Activated CD4-positive, alpha-beta T cell treated with anti-CD3 and anti-CD28 coated beads for 48 hours (primary cell): Measurements from ENCODE around the gene WWOX.

Source experiments
- DNase-seq: peaks from one replicate; pipeline ENCODE4 v3.0.0-alpha.2; 2020

WWOX gene

GRCh38 chr16:78309763-78310162 lies 210.3 kb downstream of the WWOX start:
- DNase-seq = no peak

- no peak for DNase-seq
These were observed 210.7 kb downstream of the WWOX start for GRCh38 chr16:78310196-78310595.

- peak; percentile 11 for DNase-seq
These were observed 211.6 kb downstream of the WWOX start for GRCh38 chr16:78310990-78311561.

- DNase-seq = no peak
These were observed 212.4 kb downstream of the WWOX start for GRCh38 chr16:78311831-78312230.

- no peak for DNase-seq
These were observed 218.2 kb downstream of the WWOX start for GRCh38 chr16:78317564-78318240.

- no peak for DNase-seq
These were observed 222.3 kb downstream of the WWOX start for GRCh38 chr16:78321620-78322360.

- no peak for DNase-seq
These were observed 223.9 kb downstream of the WWOX start for GRCh38 chr16:78323315-78323714.

GRCh38 chr16:78324649-78325285 lies 225.3 kb downstream of the WWOX start:
- no peak for DNase-seq

GRCh38 chr16:78325468-78326352 lies 226.3 kb downstream of the WWOX start:
- no peak for DNase-seq

GRCh38 chr16:78326731-78327130 lies 227.3 kb downstream of the WWOX start:
- no peak for DNase-seq

GRCh38 chr16:78331731-78332130 lies 232.3 kb downstream of the WWOX start:
- no peak for DNase-seq

GRCh38 chr16:78333808-78334207 lies 234.4 kb downstream of the WWOX start:
- DNase-seq = no peak

- no peak for DNase-seq
These were observed 241.1 kb downstream of the WWOX start for GRCh38 chr16:78340590-78340989.

- no peak for DNase-seq
These were observed 248.6 kb downstream of the WWOX start for GRCh38 chr16:78348068-78348467.

GRCh38 chr16:78348886-78349285 lies 249.4 kb downstream of the WWOX start:
- no peak for DNase-seq

GRCh38 chr16:78352184-78352583 lies 252.7 kb downstream of the WWOX start:
- no peak for DNase-seq

GRCh38 chr16:78353640-78354275 lies 254.3 kb downstream of the WWOX start:
- DNase-seq = no peak

GRCh38 chr16:78362524-78363135 lies 263.2 kb downstream of the WWOX start:
- DNase-seq = no peak

GRCh38 chr16:78363843-78364555 lies 264.5 kb downstream of the WWOX start:
- DNase-seq = no peak

GRCh38 chr16:78364556-78364880 lies 265.1 kb downstream of the WWOX start:
- DNase-seq = no peak

- no peak for DNase-seq
These were observed 265.9 kb downstream of the WWOX start for GRCh38 chr16:78365366-78365765.
